NCI-H446 treated with DMSO at 0.1 percent for 48 hours (cell line): ENCODE data around the gene CLCN4.

Experiments
- DNase-seq: peaks from one replicate; lab custom pipeline; 2025; lab: John Stamatoyannopoulos, UW

CLCN4 gene

GRCh38 chrX:10156199-10157031 lies at the start of gene CLCN4:
Gene CLCN4, plus strand, starts transcription at chrX:10156975. Its CDS starts 28,058 bp downstream, at chrX:10185033.
- DNase-seq = no peak

GRCh38 chrX:10107483-10107882 lies 49.3 kb upstream of the CLCN4 start:
- DNase-seq = no peak

- no peak for DNase-seq
These were observed 48.5 kb upstream of the CLCN4 start for GRCh38 chrX:10108288-10108687.

GRCh38 chrX:10109695-10110094 lies 47.1 kb upstream of the CLCN4 start:
- no peak for DNase-seq

- no peak for DNase-seq
These were observed 46.3 kb upstream of the CLCN4 start for GRCh38 chrX:10110316-10110935.

GRCh38 chrX:10110984-10111363 lies 45.8 kb upstream of the CLCN4 start:
- DNase-seq = no peak

- no peak for DNase-seq
These were observed 45.2 kb upstream of the CLCN4 start for GRCh38 chrX:10111364-10112148.

GRCh38 chrX:10112510-10112909 lies 44.3 kb upstream of the CLCN4 start:
- no peak for DNase-seq

- no peak for DNase-seq
These were observed 41.7 kb upstream of the CLCN4 start for GRCh38 chrX:10115082-10115481.

GRCh38 chrX:10117301-10117700 lies 39.5 kb upstream of the CLCN4 start:
- no peak for DNase-seq

- DNase-seq = no peak
These were observed 38.9 kb upstream of the CLCN4 start for GRCh38 chrX:10117864-10118377.

GRCh38 chrX:10118530-10118929 lies 38.2 kb upstream of the CLCN4 start:
- DNase-seq = no peak

- peak; percentile 17 for DNase-seq
These were observed 37.3 kb upstream of the CLCN4 start for GRCh38 chrX:10119399-10119990.

GRCh38 chrX:10120331-10120730 lies 36.4 kb upstream of the CLCN4 start:
- no peak for DNase-seq

- no peak for DNase-seq
These were observed 35.9 kb upstream of the CLCN4 start for GRCh38 chrX:10120828-10121227.

- DNase-seq = no peak
These were observed 35.0 kb upstream of the CLCN4 start for GRCh38 chrX:10121787-10122186.

GRCh38 chrX:10124506-10125247 lies 32.1 kb upstream of the CLCN4 start:
- no peak for DNase-seq

- DNase-seq = no peak
These were observed 31.5 kb upstream of the CLCN4 start for GRCh38 chrX:10125248-10125615.

- no peak for DNase-seq
These were observed 30.7 kb upstream of the CLCN4 start for GRCh38 chrX:10126044-10126443.

- DNase-seq = no peak
These were observed 29.9 kb upstream of the CLCN4 start for GRCh38 chrX:10126834-10127233.

GRCh38 chrX:10128386-10128785 lies 28.4 kb upstream of the CLCN4 start:
- DNase-seq = no peak

- no peak for DNase-seq
These were observed 27.5 kb upstream of the CLCN4 start for GRCh38 chrX:10129229-10129628.
